Mucosa of rectum (tissue), 2 donors: ENCODE results near the gene HSD17B2.

Source experiments
- H3K27ac ChIP-seq, 2 donors: one replicate each; pipeline ENCODE4 v1.7.0; 2013; ENCODE audit warnings: inconsistent platforms in 2 of 2, low read depth in 2 of 2, low read length in 2 of 2
- H3K27me3 ChIP-seq, 2 donors: one replicate each; pipeline ENCODE4 v1.7.0; 2013; ENCODE audit warnings: low read length in 2 of 2; ENCODE audit not compliant: control insufficient read depth in 2 of 2, insufficient read depth in 2 of 2
- H3K36me3 ChIP-seq, 2 donors: one replicate each; pipeline ENCODE4 v1.7.0; 2013; ENCODE audit warnings: low read length in 2 of 2; ENCODE audit not compliant: control insufficient read depth in 2 of 2, insufficient read depth in 2 of 2
- H3K4me1 ChIP-seq, 2 donors: one replicate each; pipeline ENCODE4 v1.7.0; 2013; ENCODE audit warnings: low read length in 2 of 2, mild to moderate bottlenecking in 1 of 2; ENCODE audit not compliant: control insufficient read depth in 2 of 2, insufficient read depth in 2 of 2
- H3K4me3 ChIP-seq, 2 donors: one replicate each; pipeline ENCODE4 v1.7.0; 2013; ENCODE audit warnings: low read length in 2 of 2
- H3K9ac ChIP-seq, 2 donors: one replicate each; pipeline ENCODE4 v1.7.0; 2013; ENCODE audit warnings: low read length in 2 of 2, low read depth in 1 of 2, mild to moderate bottlenecking in 1 of 2
- H3K9me3 ChIP-seq, 2 donors: one replicate each; pipeline ENCODE4 v1.7.0; 2013; ENCODE audit warnings: low read length in 2 of 2; ENCODE audit not compliant: control insufficient read depth in 2 of 2
- donor health status: healthy.
- donor health status: Normal muscosa, but diverticular disease.

Gene HSD17B2

DNA sequence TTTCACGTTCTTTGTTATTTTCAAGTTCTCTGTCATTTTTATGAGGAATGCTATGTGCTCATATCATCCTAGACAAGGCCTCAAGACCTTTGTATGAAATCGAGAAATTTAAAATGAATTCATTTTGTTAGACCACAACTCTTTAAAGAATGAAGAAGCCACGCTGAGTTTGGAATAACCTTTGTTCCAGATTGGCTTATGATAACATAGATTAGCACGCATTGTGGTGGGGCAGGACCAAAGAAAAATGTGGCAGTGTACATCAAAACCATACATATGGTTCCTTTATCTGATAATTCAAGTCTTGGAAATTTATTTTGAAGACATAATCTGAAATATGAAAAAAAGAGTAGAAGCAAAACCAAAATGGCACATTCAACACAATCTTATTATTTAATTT is 2.2 kb downstream of the HSD17B2 start:
- H3K4me1 ChIP-seq = peaks cover 12 to 26% of the 10 kb centered on the region in 2 donors
- no peaks in the 10 kb centered on the region for H3K36me3 ChIP-seq
- H3K27ac ChIP-seq = peak overlapping the region in 1 of 2 donors; percentile 38
- peak overlapping the region in 1 of 2 donors; percentile 76 for H3K4me3 ChIP-seq
- no peak overlapping the region for H3K9ac ChIP-seq
- H3K27me3 ChIP-seq = no peaks in the 10 kb centered on the region
- no peaks in the 10 kb centered on the region for H3K9me3 ChIP-seq

DNA sequence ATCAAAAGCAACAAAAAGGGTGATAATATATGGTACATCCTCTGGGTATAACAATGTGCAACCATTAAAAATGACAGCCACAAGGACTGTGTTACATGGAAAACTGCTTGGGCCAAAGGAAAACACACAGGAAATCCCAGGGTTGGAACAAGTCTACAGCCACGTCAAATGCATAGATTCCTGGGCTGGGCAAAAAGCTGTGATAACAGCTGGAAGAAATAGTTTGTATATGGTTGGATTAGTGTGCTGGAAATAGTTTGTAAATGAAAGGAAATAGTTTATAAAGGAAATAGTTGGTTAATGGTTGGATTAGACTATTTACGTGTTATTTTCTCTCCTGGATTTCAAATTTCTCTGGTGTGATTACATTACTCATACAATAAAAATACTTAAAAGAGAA is 2.6 kb downstream of the HSD17B2 start:
- Histone ChIP-seq H3K27me3 (no peaks in the 10 kb centered on the region), H3K4me1 (peaks cover 12 to 25% of the 10 kb centered on the region in 2 donors), H3K9me3 (no peaks in the 10 kb centered on the region), H3K4me3 (peak overlapping the region in 1 of 2 donors; percentile 76), H3K36me3 (no peaks in the 10 kb centered on the region), H3K9ac (no peak overlapping the region), H3K27ac (no peak overlapping the region)

DNA sequence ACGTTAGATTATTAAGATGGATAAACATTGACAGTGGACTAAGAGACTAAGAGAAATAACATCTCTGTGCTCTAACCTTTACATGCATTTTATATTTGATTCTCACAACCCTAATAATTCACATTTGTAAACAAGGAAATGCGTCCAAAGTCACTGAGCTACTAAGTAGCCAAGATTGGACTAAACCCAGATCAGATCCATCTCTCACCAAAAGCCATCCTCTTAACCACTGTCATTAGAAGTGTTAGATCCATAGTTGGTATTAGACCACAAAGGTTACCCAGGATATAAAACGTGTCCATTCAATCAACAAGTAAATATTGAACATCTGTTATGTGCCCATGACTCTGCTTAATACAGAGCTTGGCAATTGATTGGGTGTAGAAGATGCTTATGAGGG is 5.2 kb downstream of the HSD17B2 start:
- no peaks in the 10 kb centered on the region for H3K27me3 ChIP-seq
- H3K9me3 ChIP-seq = no peaks in the 10 kb centered on the region
- H3K36me3 ChIP-seq = no peaks in the 10 kb centered on the region
- no peak overlapping the region for H3K4me3 ChIP-seq
- no peak overlapping the region for H3K27ac ChIP-seq
- peaks cover 3% of the 10 kb centered on the region in 2 donors for H3K4me1 ChIP-seq
- no peak overlapping the region for H3K9ac ChIP-seq

DNA sequence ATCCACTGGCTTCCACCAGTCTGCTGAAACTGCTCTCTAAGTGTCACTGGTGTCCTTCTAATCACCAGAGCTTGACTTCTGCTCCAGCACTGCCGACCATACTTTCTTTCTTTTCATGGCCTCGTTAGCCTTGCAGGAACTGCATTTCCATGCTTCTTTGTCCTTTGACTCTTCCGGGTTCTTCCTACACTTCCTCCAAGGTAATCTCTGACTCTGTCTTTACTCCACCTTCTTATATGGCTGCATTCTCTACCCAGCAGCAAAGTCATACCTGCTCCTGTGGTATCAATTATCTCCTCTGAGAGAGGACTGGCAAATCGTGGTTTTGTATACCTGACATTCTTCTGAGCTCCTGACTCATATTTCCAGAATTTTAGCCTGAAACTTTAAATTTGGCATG is 6.5 kb downstream of the HSD17B2 start:
- no peaks in the 10 kb centered on the region for H3K27me3 ChIP-seq
- peaks cover 3 to 4% of the 10 kb centered on the region in 2 donors for H3K4me1 ChIP-seq
- H3K27ac ChIP-seq = peak overlapping the region in 1 of 2 donors; percentile 32
- peaks cover 0 to 2% of the 10 kb centered on the region in 2 donors for H3K36me3 ChIP-seq
- no peak overlapping the region for H3K9ac ChIP-seq
- no peaks in the 10 kb centered on the region for H3K9me3 ChIP-seq
- no peak overlapping the region for H3K4me3 ChIP-seq

DNA sequence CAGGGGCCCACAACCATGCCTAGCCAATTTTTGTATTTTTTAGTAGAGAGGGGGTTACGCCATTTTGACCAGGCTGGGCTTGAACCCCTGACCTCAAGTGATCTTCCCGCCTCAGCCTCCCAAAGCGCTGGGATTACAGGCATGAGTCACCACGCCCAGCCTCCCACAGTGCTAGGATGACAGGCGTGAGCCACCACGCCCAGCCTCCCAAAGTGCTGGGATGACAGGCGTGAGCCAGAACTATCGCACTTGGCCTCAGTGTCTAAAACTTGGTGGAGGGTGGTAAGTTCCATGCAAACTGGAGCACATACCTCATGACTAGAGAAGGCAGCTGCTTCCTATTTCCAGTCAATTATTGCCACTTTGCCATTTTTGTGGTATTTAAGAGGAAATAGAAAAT is 7.1 kb downstream of the HSD17B2 start:
- H3K27ac ChIP-seq = no peak overlapping the region
- H3K4me3 ChIP-seq = no peak overlapping the region
- H3K9ac ChIP-seq = no peak overlapping the region
- no peaks in the 10 kb centered on the region for H3K9me3 ChIP-seq
- H3K36me3 ChIP-seq = peaks cover 0 to 2% of the 10 kb centered on the region in 2 donors
- no peaks in the 10 kb centered on the region for H3K27me3 ChIP-seq
- peaks cover 4 to 5% of the 10 kb centered on the region in 2 donors for H3K4me1 ChIP-seq

DNA sequence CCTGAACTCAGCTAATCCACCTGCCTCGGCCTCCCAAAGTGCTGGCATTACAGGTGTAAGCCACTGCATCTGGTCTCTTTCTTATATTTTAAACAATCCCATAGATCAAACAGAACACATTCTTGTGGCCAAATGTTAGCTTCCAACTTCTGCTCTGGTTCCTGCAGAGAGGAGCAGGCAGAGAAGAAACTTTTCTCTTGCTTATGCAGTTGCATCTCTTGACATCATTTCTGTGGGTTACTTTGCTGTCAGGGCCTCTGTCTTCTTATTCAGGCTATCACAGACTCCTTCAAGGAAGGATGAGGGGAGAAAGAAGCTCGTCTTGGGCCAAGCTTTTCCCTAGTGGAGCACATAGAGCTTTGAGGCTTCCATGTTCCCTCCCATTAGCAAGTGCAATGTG is 7.8 kb downstream of the HSD17B2 start:
- H3K9ac ChIP-seq = no peak overlapping the region
- no peak overlapping the region for H3K4me3 ChIP-seq
- peaks cover 0 to 2% of the 10 kb centered on the region in 2 donors for H3K36me3 ChIP-seq
- H3K27ac ChIP-seq = no peak overlapping the region
- no peaks in the 10 kb centered on the region for H3K9me3 ChIP-seq
- peaks cover 4 to 5% of the 10 kb centered on the region in 2 donors for H3K4me1 ChIP-seq
- no peaks in the 10 kb centered on the region for H3K27me3 ChIP-seq

DNA sequence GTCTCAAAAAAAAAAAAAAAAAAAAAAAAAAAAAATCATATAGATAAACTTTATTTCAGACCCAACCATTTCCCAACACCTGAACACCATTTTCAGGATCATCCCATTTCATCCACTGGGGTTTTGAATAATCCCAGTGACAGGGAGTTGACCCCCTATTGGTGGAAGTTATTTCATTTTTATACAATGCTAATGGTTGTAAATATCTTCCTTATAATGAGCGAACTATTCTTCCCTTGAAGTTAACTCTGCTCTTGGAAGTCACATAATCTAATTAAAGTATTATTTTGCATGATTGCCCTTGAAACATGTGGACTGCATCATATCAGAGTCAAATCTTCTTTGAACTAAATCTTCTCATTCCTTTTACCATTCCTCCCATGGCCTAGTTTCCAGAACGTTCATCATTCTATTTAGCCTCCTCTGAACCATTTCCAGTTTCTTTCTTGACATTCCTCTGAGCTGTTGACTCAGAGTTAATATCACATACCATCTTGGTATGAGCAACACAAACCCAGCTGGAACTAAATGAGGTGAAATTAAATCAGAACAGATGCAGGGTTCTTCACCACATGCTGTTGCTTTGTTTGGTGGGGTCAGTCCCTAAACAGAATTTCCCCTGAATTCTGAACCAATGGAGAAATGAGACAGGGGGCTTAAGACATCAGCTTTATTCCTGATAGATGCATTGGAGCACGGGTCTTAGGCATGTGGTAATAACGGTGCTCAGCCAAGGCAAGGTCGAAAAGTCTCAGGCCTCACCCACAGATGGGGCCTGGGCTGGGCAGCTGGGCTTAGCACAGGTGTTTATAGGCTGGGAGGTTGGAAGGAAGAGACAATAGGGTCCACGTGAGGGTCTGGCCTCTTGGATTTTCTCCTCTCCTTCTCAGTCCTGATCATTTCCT is 8.9 kb downstream of the HSD17B2 start:
- no peak overlapping the region for H3K4me3 ChIP-seq
- H3K36me3 ChIP-seq = peaks cover 0 to 2% of the 10 kb centered on the region in 2 donors
- H3K27me3 ChIP-seq = no peaks in the 10 kb centered on the region
- no peaks in the 10 kb centered on the region for H3K9me3 ChIP-seq
- H3K27ac ChIP-seq = no peak overlapping the region
- H3K9ac ChIP-seq = no peak overlapping the region
- peaks cover 5 to 12% of the 10 kb centered on the region in 2 donors for H3K4me1 ChIP-seq

DNA sequence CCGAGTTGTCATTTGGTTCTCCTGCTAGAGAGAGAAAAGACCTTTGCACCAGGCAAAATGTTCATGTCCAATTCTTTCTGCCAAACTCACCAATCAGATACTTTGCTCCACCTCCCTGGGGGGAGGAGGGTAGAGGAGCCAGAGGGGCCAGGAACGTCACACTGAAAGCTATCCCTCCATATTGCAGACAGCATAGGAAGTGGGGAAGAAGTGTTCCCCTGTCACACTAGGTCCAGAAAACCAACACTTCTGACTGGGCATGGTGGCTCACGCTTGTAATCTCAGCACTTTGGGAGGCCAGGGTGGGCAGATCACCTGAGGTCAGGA is 9.5 kb downstream of the HSD17B2 start:
- Histone ChIP-seq H3K4me3 (no peak overlapping the region), H3K27ac (no peak overlapping the region), H3K9me3 (no peaks in the 10 kb centered on the region), H3K4me1 (peaks cover 11 to 18% of the 10 kb centered on the region in 2 donors), H3K9ac (no peak overlapping the region), H3K27me3 (no peaks in the 10 kb centered on the region), H3K36me3 (peaks cover 0 to 2% of the 10 kb centered on the region in 2 donors)

DNA sequence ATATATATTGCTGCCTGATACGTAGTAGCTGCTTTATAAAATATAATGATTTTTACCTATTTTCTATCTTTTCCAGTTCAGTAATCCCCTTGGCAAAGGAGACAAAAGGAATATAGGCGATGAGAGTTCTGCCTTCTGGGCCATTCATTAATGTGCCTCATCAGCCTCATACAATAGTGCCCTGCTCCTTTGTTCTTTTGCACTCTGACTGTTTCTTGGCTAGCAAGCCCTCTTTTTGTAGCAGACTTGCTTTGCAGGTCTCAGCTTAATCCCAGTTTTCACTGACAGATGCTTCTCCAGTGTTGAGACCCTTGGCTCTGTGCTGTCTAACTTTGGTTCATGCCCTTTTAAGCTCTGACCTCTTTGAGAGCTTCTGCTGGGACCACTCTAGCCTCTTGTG is 10.4 kb downstream of the HSD17B2 start:
- Histone ChIP-seq H3K27ac (no peak overlapping the region), H3K9ac (no peak overlapping the region), H3K4me1 (peaks cover 17 to 26% of the 10 kb centered on the region in 2 donors), H3K36me3 (peaks cover 0 to 2% of the 10 kb centered on the region in 2 donors), H3K4me3 (no peak overlapping the region), H3K27me3 (no peaks in the 10 kb centered on the region), H3K9me3 (no peaks in the 10 kb centered on the region)

DNA sequence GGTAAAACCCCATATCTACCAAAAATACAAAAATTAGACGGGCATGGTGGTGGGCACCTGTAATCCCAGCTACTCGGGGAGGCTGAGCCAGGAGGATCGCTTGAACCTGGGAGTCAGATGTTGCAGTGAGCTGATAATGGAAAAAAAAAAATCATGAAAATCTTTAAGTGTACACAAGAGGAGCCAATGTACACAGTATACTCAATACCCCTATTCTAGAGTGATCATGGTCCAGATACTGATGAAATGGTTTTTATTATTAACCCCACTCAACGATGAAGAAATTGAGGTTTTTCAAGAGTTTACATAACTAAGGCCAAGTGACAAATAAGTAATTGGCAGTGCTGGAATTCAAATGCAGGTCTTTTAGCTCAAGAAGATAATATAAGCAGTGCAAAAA is 11.5 kb downstream of the HSD17B2 start:
- no peaks in the 10 kb centered on the region for H3K27me3 ChIP-seq
- H3K9ac ChIP-seq = no peak overlapping the region
- H3K36me3 ChIP-seq = peaks cover 0 to 2% of the 10 kb centered on the region in 2 donors
- peaks cover 22 to 32% of the 10 kb centered on the region in 2 donors for H3K4me1 ChIP-seq
- no peak overlapping the region for H3K27ac ChIP-seq
- no peak overlapping the region for H3K4me3 ChIP-seq
- no peaks in the 10 kb centered on the region for H3K9me3 ChIP-seq
